Measurements from ENCODE around the gene EDARADD. TPM values are rescaled to one million over a fixed set of nuclear protein-coding genes. Genes with fewer than 3 reads are reported as not detected.

The EDARADD gene
- total RNA-seq, 1 experiment from 2014 or later: 0.30 TPM

GRCh38 chr1:236425031-236425663 lies 31.1 kb downstream of the EDARADD start:
- ChIA-PET CTCF (interaction anchor here (2.0 kb wide), 1 partner anchor 27 kb away, joined by 6 read pairs; no protein-coding TSS in a partner anchor), RAD21 (ENCODE audit: low non-redundant PET in 1 of 2, low total read pairs in 2 of 2, uncharacterized antibody in 2 of 2, unreplicated experiment in 2 of 2) (no interaction called here), POLR2A (no interaction called here)
- H3K27ac ChIP-seq (ENCODE audit: low read depth, low read length): no peak overlapping the region
- H3K9me2 ChIP-seq (ENCODE audit: insufficient read depth): no peaks in the 10 kb centered on the region
- no peaks in the 10 kb centered on the region for H4K20me1 ChIP-seq (ENCODE audit: insufficient read depth)
- H3K36me3 ChIP-seq (ENCODE audit: control insufficient read depth in 1 of 2, insufficient read depth in 2 of 2, low read length in 2 of 2): no peaks in the 10 kb centered on the region
- intact Hi-C loops (cut with micrococcal nuclease): no loop called here
- ATAC-seq: peak; percentile 64
- no peak overlapping the region for H2AFZ ChIP-seq (ENCODE audit: low read depth, low read length, poor library complexity, severe bottlenecking)
- H3K27me3 ChIP-seq (ENCODE audit: insufficient read depth, low read length): no peaks in the 10 kb centered on the region
- BruUV-seq (replicated peaks): no TSS peak
- no peak overlapping the region for H3K4me2 ChIP-seq (ENCODE audit: low read length)
- no peak for TF ChIP-seq ATF3 (IDR thresholded peaks at IDR 0.05)
- no peak for TF ChIP-seq EZH2 (IDR thresholded peaks at IDR 0.05)
- 0 out of 6 replicates have a peak, but pooled peaks of 1 of the 3 experiments have one; percentile 9 for TF ChIP-seq CTCF (IDR thresholded peaks at IDR 0.05 in 2 of 3, conservative IDR thresholded peaks at IDR 0.05 in 1 of 3; ENCODE audit: borderline replicate concordance in 1 of 3, insufficient read depth in 1 of 3, low read depth in 2 of 3, low read length in 2 of 3)
- H3K4me3 ChIP-seq (replicated peaks in 1 of 2; ENCODE audit: low read depth in 1 of 2, low read length in 2 of 2): no peak overlapping the region
- DNase-seq (ENCODE audit: low read depth, low spot score): no peak
- no peak overlapping the region for H3K9ac ChIP-seq (ENCODE audit: low read length)
- no peaks in the 10 kb centered on the region for H3K79me2 ChIP-seq (ENCODE audit: insufficient read depth, low read length)
- H3K4me1 ChIP-seq (ENCODE audit: control insufficient read depth in 1 of 2, insufficient read depth in 2 of 2, low read length in 2 of 2): peaks cover 0 to 4% of the 10 kb centered on the region in 2 experiments; a peak in 1 of 4 replicates
- H3K9me3 ChIP-seq (ENCODE audit: control insufficient read depth in 1 of 2, insufficient read depth in 1 of 2, low read depth in 1 of 2, low read length in 2 of 2): no peaks in the 10 kb centered on the region

GRCh38 chr1:236426215-236426614 lies 32.1 kb downstream of the EDARADD start:
- ChIA-PET CTCF (interaction anchor here (2.0 kb wide), 1 partner anchor 26 kb away, joined by 6 read pairs; no protein-coding TSS in a partner anchor), POLR2A (no interaction called here), RAD21 (ENCODE audit: low non-redundant PET in 1 of 2, low total read pairs in 2 of 2, uncharacterized antibody in 2 of 2, unreplicated experiment in 2 of 2) (no interaction called here)
- H3K27me3 ChIP-seq (ENCODE audit: insufficient read depth, low read length): no peaks in the 10 kb centered on the region
- no peak overlapping the region for H2AFZ ChIP-seq (ENCODE audit: low read depth, low read length, poor library complexity, severe bottlenecking)
- H3K36me3 ChIP-seq (ENCODE audit: control insufficient read depth in 1 of 2, insufficient read depth in 2 of 2, low read length in 2 of 2): no peaks in the 10 kb centered on the region
- H3K9me3 ChIP-seq (ENCODE audit: control insufficient read depth in 1 of 2, insufficient read depth in 1 of 2, low read depth in 1 of 2, low read length in 2 of 2): no peaks in the 10 kb centered on the region
- TF ChIP-seq CEBPB (IDR thresholded peaks at IDR 0.05; ENCODE audit: low read depth): no peak
- TF ChIP-seq JUND (IDR thresholded peaks at IDR 0.05): no peak
- TF ChIP-seq POLR2A (IDR thresholded peaks at IDR 0.05; ENCODE audit: borderline replicate concordance, extremely low read depth, insufficient read depth, insufficient read length): no peak
- no peak for TF ChIP-seq POLR2AphosphoS5 (IDR thresholded peaks at IDR 0.05; ENCODE audit: low read depth, low read length)
- no peak for TF ChIP-seq YY1 (IDR thresholded peaks at IDR 0.05; ENCODE audit: extremely low read depth, insufficient replicate concordance, low read depth, low read length)
- no peak overlapping the region for H3K4me2 ChIP-seq (ENCODE audit: low read length)
- H3K9me2 ChIP-seq (ENCODE audit: insufficient read depth): no peaks in the 10 kb centered on the region
- H4K20me1 ChIP-seq (ENCODE audit: insufficient read depth): no peaks in the 10 kb centered on the region
- DNase-seq (ENCODE audit: low read depth, low spot score) (no peak), ATAC-seq (no peak)
- H3K79me2 ChIP-seq (ENCODE audit: insufficient read depth, low read length): no peaks in the 10 kb centered on the region
- no peak overlapping the region for H3K27ac ChIP-seq (ENCODE audit: low read depth, low read length)
- no peak overlapping the region for H3K4me3 ChIP-seq (replicated peaks in 1 of 2; ENCODE audit: low read depth in 1 of 2, low read length in 2 of 2)
- intact Hi-C loops (cut with micrococcal nuclease): no loop called here
- no peak overlapping the region for H3K9ac ChIP-seq (ENCODE audit: low read length)
- no TSS peak for BruUV-seq (replicated peaks)
- no peaks in the 10 kb centered on the region for H3K4me1 ChIP-seq (ENCODE audit: control insufficient read depth in 1 of 2, insufficient read depth in 2 of 2, low read length in 2 of 2)

All from HCT116 (cell line).